ENCODE measurements around the gene IRF8.
"Not testable (repeated sequence)": the region's sequence is repeated elsewhere in the genome, so short reads cannot be mapped to it uniquely, and the experiment has no call there.

IRF8 gene

GRCh38 chr16:85941863-85942644 lies 43.1 kb downstream of the IRF8 start:
- H3K4me3 ChIP-seq (ENCODE audit: low read depth, low read length) = no peak overlapping the region
- no peak for TF ChIP-seq CTCF (IDR thresholded peaks at IDR 0.05; ENCODE audit: low read depth, low read length)

GRCh38 chr16:85942659-85943058 lies 43.7 kb downstream of the IRF8 start:
- H3K4me3 ChIP-seq (ENCODE audit: low read depth, low read length) = not testable (repeated sequence)

GRCh38 chr16:85943711-85944110 lies 44.7 kb downstream of the IRF8 start:
- H3K4me3 ChIP-seq (ENCODE audit: low read depth, low read length) = no peak overlapping the region
- no peak for TF ChIP-seq CTCF (IDR thresholded peaks at IDR 0.05; ENCODE audit: low read depth, low read length)

- TF ChIP-seq CTCF (IDR thresholded peaks at IDR 0.05; ENCODE audit: low read depth, low read length) = no peak
- no peak overlapping the region for H3K4me3 ChIP-seq (ENCODE audit: low read depth, low read length)
Measured at GRCh38 chr16:85944572-85945423, 45.8 kb downstream of the IRF8 start.

- TF ChIP-seq CTCF (IDR thresholded peaks at IDR 0.05; ENCODE audit: low read depth, low read length) = no peak
- H3K4me3 ChIP-seq (ENCODE audit: low read depth, low read length) = no peak overlapping the region
Measured at GRCh38 chr16:85945424-85945751, 46.4 kb downstream of the IRF8 start.

- no peak overlapping the region for H3K4me3 ChIP-seq (ENCODE audit: low read depth, low read length)
- no peak for TF ChIP-seq CTCF (IDR thresholded peaks at IDR 0.05; ENCODE audit: low read depth, low read length)
Measured at GRCh38 chr16:85946541-85947124, 47.7 kb downstream of the IRF8 start.

GRCh38 chr16:85947230-85948137 lies 48.5 kb downstream of the IRF8 start:
- TF ChIP-seq CTCF (IDR thresholded peaks at IDR 0.05; ENCODE audit: low read depth, low read length) = no peak
- no peak overlapping the region for H3K4me3 ChIP-seq (ENCODE audit: low read depth, low read length)

All from WI38 (cell line).